C4-2B (cell line): ENCODE measurements around the gene LDB3.

Experiments used
- H3K27ac ChIP-seq: fragments of 450-650 bp; 2 replicates; pipeline ENCODE4 v1.5.1; 2017
- ZFX ChIP-seq: fragments of 450-650 bp; IDR thresholded peaks from 2 replicates; pipeline ENCODE4 v1.6.1; 2017
- TF ChIP-seq, protein P1 (sequence below): fragments of 450-650 bp; conservative IDR thresholded peaks from 2 replicates; pipeline ENCODE4 v1.5.1; 2017; ENCODE audit warnings: mild to moderate bottlenecking

The LDB3 gene

DNA sequence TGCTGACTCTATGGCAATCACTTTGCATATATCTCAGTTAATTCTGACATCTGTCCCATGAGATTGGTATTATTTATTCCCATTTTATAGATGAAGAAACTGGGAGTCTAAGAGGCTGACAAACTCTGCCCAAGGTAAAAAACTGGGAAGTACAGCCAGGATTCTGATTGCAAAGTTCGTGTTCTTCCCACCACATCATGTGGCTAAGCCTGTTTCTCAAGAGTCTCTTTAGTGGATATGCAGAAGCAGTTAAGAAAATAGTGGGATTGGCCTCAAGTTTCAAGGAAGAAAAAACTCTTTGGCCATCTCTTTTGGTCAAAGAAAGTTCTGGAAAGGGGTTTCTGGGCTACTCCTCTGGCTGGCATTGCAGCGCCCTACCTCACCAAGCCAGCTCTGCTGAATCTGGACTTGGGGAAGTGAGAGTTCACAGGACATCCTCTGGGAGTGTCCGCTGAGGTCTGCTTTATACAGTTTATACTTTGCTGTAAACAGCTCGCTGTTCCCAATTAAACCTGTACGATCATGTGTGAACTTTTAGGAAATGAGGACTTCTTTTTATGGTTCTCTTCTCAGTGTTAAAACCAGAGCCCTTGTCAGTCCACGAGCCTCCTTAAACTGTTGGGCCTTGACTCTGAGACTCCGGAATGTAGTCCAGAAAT is 75.9 kb downstream of the LDB3 start:
- H3K27ac ChIP-seq = no peak overlapping the region

DNA sequence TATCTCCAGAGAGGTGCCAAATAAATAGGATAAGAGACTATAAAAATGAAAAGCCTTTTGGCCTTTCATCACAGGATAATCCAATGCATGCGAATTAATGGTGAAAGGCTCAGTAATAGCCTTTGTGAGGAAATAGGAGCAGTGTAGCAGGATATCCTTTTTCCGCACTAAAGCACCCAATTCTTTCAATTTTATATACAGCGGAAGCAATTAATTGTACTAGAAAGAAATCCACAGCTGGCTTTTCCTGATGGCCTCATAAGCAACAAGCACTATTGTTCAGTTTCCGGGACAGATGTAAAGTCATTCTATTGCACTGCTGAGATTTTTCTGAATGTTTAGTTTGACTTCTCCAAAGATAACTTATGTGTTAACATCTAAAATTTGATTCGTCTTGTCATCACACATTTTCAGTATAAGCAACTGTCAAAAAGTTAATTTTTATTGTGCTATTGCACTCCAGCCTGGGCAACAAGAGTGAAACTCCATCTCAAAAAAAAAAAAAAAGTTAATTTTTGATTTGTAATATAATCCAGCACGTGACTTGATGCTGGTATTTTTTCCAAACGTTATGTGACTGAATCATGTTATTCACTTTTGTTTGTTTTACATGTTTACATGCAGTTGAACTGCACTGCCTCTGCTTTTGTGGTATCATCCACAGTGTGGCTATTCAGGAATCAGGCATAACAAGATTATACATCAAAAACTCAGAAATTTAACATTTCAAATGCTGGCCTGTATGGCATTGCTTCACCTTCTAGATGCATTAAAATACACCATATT is 79.7 kb downstream of the LDB3 start:
- TF ChIP-seq, protein P1, sequence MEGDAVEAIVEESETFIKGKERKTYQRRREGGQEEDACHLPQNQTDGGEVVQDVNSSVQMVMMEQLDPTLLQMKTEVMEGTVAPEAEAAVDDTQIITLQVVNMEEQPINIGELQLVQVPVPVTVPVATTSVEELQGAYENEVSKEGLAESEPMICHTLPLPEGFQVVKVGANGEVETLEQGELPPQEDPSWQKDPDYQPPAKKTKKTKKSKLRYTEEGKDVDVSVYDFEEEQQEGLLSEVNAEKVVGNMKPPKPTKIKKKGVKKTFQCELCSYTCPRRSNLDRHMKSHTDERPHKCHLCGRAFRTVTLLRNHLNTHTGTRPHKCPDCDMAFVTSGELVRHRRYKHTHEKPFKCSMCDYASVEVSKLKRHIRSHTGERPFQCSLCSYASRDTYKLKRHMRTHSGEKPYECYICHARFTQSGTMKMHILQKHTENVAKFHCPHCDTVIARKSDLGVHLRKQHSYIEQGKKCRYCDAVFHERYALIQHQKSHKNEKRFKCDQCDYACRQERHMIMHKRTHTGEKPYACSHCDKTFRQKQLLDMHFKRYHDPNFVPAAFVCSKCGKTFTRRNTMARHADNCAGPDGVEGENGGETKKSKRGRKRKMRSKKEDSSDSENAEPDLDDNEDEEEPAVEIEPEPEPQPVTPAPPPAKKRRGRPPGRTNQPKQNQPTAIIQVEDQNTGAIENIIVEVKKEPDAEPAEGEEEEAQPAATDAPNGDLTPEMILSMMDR = no peak
- TF ChIP-seq ZFX = no peak
- no peak overlapping the region for H3K27ac ChIP-seq

More for the DNA sequence above, 75.9 kb downstream of the LDB3 start:
- TF ChIP-seq ZFX = no peak
- TF ChIP-seq, protein P1 = no peak

DNA sequence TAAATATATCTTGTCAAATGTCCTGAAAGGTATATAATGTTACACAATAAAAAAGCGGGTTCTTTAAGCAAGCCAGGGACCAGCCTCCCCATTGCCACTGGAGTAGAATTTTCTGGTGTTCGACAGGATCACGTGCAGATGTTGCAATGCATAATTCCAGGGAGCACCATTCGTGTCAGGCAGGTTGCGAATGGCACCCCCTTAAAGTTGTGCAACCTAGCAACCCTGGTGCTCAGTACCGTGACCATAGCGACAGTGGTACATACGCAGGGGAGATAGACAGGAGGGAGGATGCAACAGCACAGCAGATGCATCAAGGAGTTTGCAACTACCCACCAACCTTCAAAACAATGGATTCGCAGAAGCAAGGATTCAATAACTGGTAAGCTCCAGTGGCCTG is 81.5 kb downstream of the LDB3 start:
- TF ChIP-seq, protein P1 = no peak
- no peak for TF ChIP-seq ZFX
- H3K27ac ChIP-seq = no peak overlapping the region

DNA sequence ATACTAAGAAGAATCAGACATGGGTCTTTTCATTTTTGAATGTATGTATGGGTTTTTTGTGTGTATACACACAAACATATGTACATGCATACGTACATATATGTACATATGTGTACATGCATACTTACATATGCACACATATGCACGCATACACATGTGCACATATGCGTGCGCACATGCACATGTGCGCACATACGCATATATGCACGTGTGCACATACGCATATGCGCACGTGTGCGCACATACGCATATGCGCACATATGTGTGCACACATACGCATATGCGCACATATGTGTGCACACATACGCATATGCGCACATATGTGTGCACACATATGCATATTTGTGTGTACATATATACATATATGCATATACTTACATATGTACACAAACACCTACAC is 83.2 kb downstream of the LDB3 start:
- H3K27ac ChIP-seq = no peak overlapping the region
- TF ChIP-seq ZFX = no peak
- TF ChIP-seq, protein P1 = no peak

DNA sequence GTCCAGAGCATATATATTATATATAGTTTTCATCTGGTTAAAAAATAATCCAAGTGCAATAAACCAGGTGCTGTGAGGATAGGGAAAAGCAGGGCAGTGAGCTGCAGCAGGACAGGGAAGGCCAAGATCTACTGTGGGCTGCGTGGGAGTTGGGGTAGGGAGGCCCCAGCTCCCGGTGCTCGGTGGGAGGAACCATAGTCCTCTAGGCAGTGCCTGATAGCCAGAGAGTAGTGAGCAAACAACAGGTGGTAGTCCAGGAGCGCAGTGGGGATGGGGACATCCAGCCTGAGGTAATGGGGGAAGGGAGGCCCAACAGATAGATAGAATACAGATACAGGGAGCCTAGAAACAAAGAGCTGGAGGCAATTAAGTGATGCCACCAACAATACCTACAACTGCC is 84.0 kb downstream of the LDB3 start:
- H3K27ac ChIP-seq = no peak overlapping the region
- no peak for TF ChIP-seq ZFX
- TF ChIP-seq, protein P1 = no peak

DNA sequence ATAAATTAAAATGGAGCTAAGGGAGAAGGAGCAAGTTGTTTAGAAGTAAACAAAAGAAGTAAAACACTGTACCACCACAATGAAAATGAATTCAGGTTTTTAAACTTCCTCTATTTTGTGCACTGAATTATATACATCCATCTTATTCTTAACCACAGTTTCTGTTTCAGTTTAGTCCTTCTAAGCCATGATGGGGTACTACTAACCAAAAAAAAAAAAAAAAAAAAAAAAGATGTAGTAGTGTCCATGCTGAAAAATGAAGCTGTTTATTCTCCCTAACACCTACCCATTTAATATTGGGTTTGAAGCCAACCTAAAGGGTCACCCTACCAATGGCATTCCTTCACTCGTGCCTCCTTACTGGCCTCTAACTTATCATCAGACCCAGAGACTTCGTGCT is 84.7 kb downstream of the LDB3 start:
- no peak overlapping the region for H3K27ac ChIP-seq

More for the DNA sequence above, 84.7 kb downstream of the LDB3 start:
- TF ChIP-seq, protein P1 = no peak
- TF ChIP-seq ZFX = no peak
